GM23248 (cell line): ENCODE measurements around the gene CIROP.

Experiments
- EZH2 ChIP-seq: fragments of 200-600 bp; sonication (generic); IDR thresholded peaks from 2 replicates; pipeline ENCODE4 v1.6.1; 2018; ENCODE audit warnings: antibody characterized with exemption, mild to moderate bottlenecking; ENCODE audit not compliant: insufficient read depth, poor library complexity, severe bottlenecking
- EZH2phosphoT487 ChIP-seq: fragments of 200-600 bp; sonication (generic); IDR thresholded peaks from 2 replicates; pipeline ENCODE4 v1.6.1; 2018; ENCODE audit warnings: antibody characterized with exemption, moderate library complexity, mild to moderate bottlenecking, low read depth; ENCODE audit not compliant: insufficient read depth

DNA sequence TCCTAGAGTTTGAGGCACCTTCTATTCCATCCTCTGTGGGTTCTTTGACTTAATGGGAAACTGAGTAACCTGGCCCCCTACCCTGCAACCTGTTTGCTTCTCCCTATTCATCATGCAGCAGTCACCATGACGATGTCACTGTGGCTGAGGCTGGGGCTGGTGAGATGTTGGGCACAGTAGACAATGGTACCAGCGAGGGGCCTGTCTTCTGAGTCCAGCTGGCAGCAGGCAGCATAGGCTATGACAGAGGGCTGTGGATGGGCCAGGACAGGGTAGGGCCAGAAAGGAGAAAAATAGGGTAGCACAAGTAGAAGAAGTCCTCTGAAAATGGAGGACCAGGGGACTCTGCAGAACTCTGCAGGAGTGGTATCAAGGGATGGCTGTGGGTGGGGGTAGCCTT is 2.0 kb downstream of the CIROP start:
- TF ChIP-seq EZH2phosphoT487, result no peak
- no peak for TF ChIP-seq EZH2
